ENCODE results near the gene STARD4.

DNA sequence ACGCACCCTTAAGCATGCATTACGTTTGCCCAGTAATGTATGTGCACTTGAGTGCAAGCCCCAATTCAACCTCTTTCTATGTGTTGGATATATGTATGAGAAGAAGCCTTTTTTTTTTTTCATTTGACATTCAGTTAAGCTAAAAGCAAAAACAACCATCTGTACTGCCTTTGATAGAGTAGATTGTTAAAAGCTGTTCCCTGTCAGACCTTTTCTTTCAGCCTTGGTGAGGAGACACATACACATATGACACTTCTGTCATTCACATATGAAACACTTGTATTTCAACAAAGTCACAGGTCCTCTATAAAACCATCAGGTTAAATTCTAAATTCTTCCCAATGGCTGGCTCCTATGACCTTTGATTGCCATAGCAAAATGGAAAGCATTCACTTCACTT, 40.2 kb upstream of the STARD4 start:
- TF ChIP-seq POLR2A (IDR thresholded peaks at IDR 0.05; ENCODE audit: low read length): no peak
- TF ChIP-seq GATA1 (IDR thresholded peaks at IDR 0.05; ENCODE audit: low read depth, low read length): no peak
